GM19468 (cell line): Measurements from ENCODE around the gene CACNA1E.

Source experiments
- ATAC-seq: cut with Tn5 transposase; IDR thresholded peaks from one replicate; pipeline ENCODE4 v1.9.1; 2021; ENCODE audit warnings: mild to moderate bottlenecking, moderate library complexity, moderate number of reproducible peaks; ENCODE audit not compliant: unreplicated experiment; ENCODE audit errors: extremely low read depth

The CACNA1E gene

GRCh38 chr1:181664543-181664942 lies 181.2 kb downstream of the CACNA1E start:
- ATAC-seq, result no peak

GRCh38 chr1:181669246-181669645 lies 185.9 kb downstream of the CACNA1E start:
- ATAC-seq, result no peak

- ATAC-seq, result no peak
Measured at GRCh38 chr1:181674617-181675016, 191.3 kb downstream of the CACNA1E start.

- ATAC-seq, result no peak
Measured at GRCh38 chr1:181675091-181675917, 192.0 kb downstream of the CACNA1E start.

- ATAC-seq, result no peak
Measured at GRCh38 chr1:181675918-181676190, 192.5 kb downstream of the CACNA1E start.

- no peak for ATAC-seq
Measured at GRCh38 chr1:181676269-181676668, 193.0 kb downstream of the CACNA1E start.

GRCh38 chr1:181680332-181680731 lies 197.0 kb downstream of the CACNA1E start:
- no peak for ATAC-seq

GRCh38 chr1:181680871-181681270 lies 197.6 kb downstream of the CACNA1E start:
- no peak for ATAC-seq

- ATAC-seq, result no peak
Measured at GRCh38 chr1:181685211-181685610, 201.9 kb downstream of the CACNA1E start.

GRCh38 chr1:181701891-181702290 lies 218.6 kb downstream of the CACNA1E start:
- no peak for ATAC-seq

GRCh38 chr1:181704546-181704945 lies 221.2 kb downstream of the CACNA1E start:
- ATAC-seq, result no peak

GRCh38 chr1:181711820-181712219 lies 228.5 kb downstream of the CACNA1E start:
- no peak for ATAC-seq

GRCh38 chr1:181712711-181713110 lies 229.4 kb downstream of the CACNA1E start:
- ATAC-seq, result no peak

- no peak for ATAC-seq
Measured at GRCh38 chr1:181714428-181714827, 231.1 kb downstream of the CACNA1E start.

GRCh38 chr1:181718034-181718433 lies 234.7 kb downstream of the CACNA1E start:
- no peak for ATAC-seq

- ATAC-seq, result no peak
Measured at GRCh38 chr1:181726320-181727012, 243.1 kb downstream of the CACNA1E start.

- ATAC-seq, result no peak
Measured at GRCh38 chr1:181730606-181731005, 247.3 kb downstream of the CACNA1E start.

GRCh38 chr1:181732218-181732990 lies 249.1 kb downstream of the CACNA1E start:
- no peak for ATAC-seq

GRCh38 chr1:181733486-181733885 lies 250.2 kb downstream of the CACNA1E start:
- no peak for ATAC-seq

- no peak for ATAC-seq
Measured at GRCh38 chr1:181737056-181737455, 253.7 kb downstream of the CACNA1E start.

- no peak for ATAC-seq
Measured at GRCh38 chr1:181739214-181739613, 255.9 kb downstream of the CACNA1E start.
